H1 (cell line): ENCODE results near the gene NAV2. TPM values are rescaled to one million over a fixed set of nuclear protein-coding genes. Genes with fewer than 3 reads are reported as not detected.
A peak's percentile ranks its signal among the peaks of the same experiment; 100 is the strongest.

ENCODE experiments used
- CTCF ChIA-PET: fragments of 300-600 bp; sonication (Branson Sonifier 250); formaldehyde crosslinking; loops from one replicate; lab custom pipeline; 2021; ENCODE audit not compliant: partially characterized antibody; lab: Charles Lee
- POLR2A ChIA-PET: fragments of 300-600 bp; sonication (Branson Sonifier 250); formaldehyde crosslinking; loops from one replicate; lab custom pipeline; 2021; ENCODE audit warnings: inconsistent platforms; ENCODE audit not compliant: partially characterized antibody; lab: Charles Lee
- DNase-seq, 2 experiments: peaks; one replicate each; pipeline versions ENCODE4 v3.0.0 to v3.0.0-alpha.2; 2010 to 2022; ENCODE audit warnings: low spot score in 2 of 2, low read depth in 1 of 2, mixed read lengths in 1 of 2
- FAIRE-seq: peaks from 2 replicates; lab custom pipeline; 2011; peaks lifted over from hg19 to GRCh38; lab: Jason Lieb, UNC
- H2AFZ ChIP-seq: 2 replicates; pipeline ENCODE4 v1.8.1; 2012; ENCODE audit warnings: low read length, inconsistent platforms
- H2AK5ac ChIP-seq: 2 replicates; pipeline ENCODE4 v1.6.1; 2013; ENCODE audit warnings: low read depth, low read length
- H2BK120ac ChIP-seq: replicated peaks from 2 replicates; pipeline ENCODE3; 2013; ENCODE audit warnings: low read depth, low read length, inconsistent platforms
- H2BK12ac ChIP-seq: 2 replicates; pipeline ENCODE4 v1.6.1; 2013; ENCODE audit warnings: low read depth, low read length
- H2BK15ac ChIP-seq: 2 replicates; pipeline ENCODE4 v1.6.1; 2013; ENCODE audit warnings: low read length
- H2BK20ac ChIP-seq: 2 replicates; pipeline ENCODE4 v1.6.1; 2013; ENCODE audit warnings: low read length
- H2BK5ac ChIP-seq: 2 replicates; pipeline ENCODE4 v1.6.1; 2013; ENCODE audit warnings: low read depth, low read length
- H3K14ac ChIP-seq: 2 replicates; pipeline ENCODE4 v1.6.1; 2013; ENCODE audit warnings: inconsistent platforms; ENCODE audit not compliant: insufficient read length
- H3K18ac ChIP-seq: 2 replicates; pipeline ENCODE4 v1.6.1; 2013; ENCODE audit warnings: low read length; ENCODE audit errors: extremely low read depth
- H3K23ac ChIP-seq: 2 replicates; pipeline ENCODE4 v1.6.1; 2013; ENCODE audit warnings: inconsistent platforms; ENCODE audit not compliant: insufficient read length
- H3K23me2 ChIP-seq: 2 replicates; pipeline ENCODE4 v1.6.1; 2013; ENCODE audit warnings: low read depth, low read length
- H3K27ac ChIP-seq: 2 replicates; pipeline ENCODE4 v1.6.1; 2011; ENCODE audit warnings: low read depth, low read length, inconsistent platforms
- H3K27me3 ChIP-seq, 4 experiments: replicated peaks in 1 of 4; 1 replicate in 1 of 4; 2 replicates in 3 of 4; pipeline versions ENCODE4 v1.6.1 to v1.8.1; 2011 to 2013; ENCODE audit warnings: low read length in 3 of 4, mild to moderate bottlenecking in 3 of 4, inconsistent platforms in 2 of 4, mixed read lengths in 2 of 4, moderate library complexity in 1 of 4; ENCODE audit not compliant: control insufficient read depth in 3 of 4, insufficient read depth in 3 of 4; ENCODE audit errors: extremely low read depth in 1 of 4
- H3K36me3 ChIP-seq, 4 experiments: 2 replicates each; pipeline versions ENCODE4 v1.6.1 to v1.8.1; 2011 to 2013; ENCODE audit warnings: mild to moderate bottlenecking in 4 of 4, low read length in 3 of 4, moderate library complexity in 2 of 4, control low read depth in 1 of 4, inconsistent platforms in 1 of 4; ENCODE audit not compliant: insufficient read depth in 4 of 4, control insufficient read depth in 2 of 4
- H3K4ac ChIP-seq: replicated peaks from 2 replicates; pipeline ENCODE3; 2013; ENCODE audit warnings: low read length, low read depth, mixed read lengths, inconsistent platforms; ENCODE audit not compliant: insufficient read length
- H3K4me1 ChIP-seq, 4 experiments: replicated peaks in 1 of 4; 1 replicate in 1 of 4; 2 replicates in 3 of 4; pipeline versions ENCODE4 v1.6.1 to v1.8.1; 2011 to 2013; ENCODE audit warnings: low read length in 3 of 4, inconsistent platforms in 2 of 4, mixed read lengths in 1 of 4; ENCODE audit not compliant: insufficient read depth in 4 of 4, control insufficient read depth in 3 of 4
- H3K4me2 ChIP-seq, 2 experiments: 2 replicates each; pipeline versions ENCODE4 v1.6.1 to v1.8.1; 2011 to 2013; ENCODE audit warnings: low read depth in 2 of 2, low read length in 2 of 2, control low read depth in 1 of 2, inconsistent platforms in 1 of 2, mild to moderate bottlenecking in 1 of 2; ENCODE audit not compliant: insufficient read depth in 1 of 2
- H3K4me3 ChIP-seq, 4 experiments: fragments of 200-600, 300-600 bp in 1 of 4; sonication (generic), shearing (Covaris generic), sonication (Bioruptor Twin) in 1 of 4; 2 replicates each; pipeline versions ENCODE4 v1.5.1 to v1.8.1; 2011 to 2016; ENCODE audit warnings: low read length in 4 of 4, low read depth in 3 of 4, control low read depth in 2 of 4, inconsistent platforms in 2 of 4, mild to moderate bottlenecking in 2 of 4, mixed read lengths in 1 of 4, moderate library complexity in 1 of 4; ENCODE audit not compliant: insufficient read depth in 2 of 4; ENCODE audit errors: extremely low read depth in 1 of 4
- H3K56ac ChIP-seq: replicated peaks from 2 replicates; pipeline ENCODE3; 2013; ENCODE audit warnings: low read depth, mild to moderate bottlenecking, mixed read lengths, low read length, inconsistent platforms; ENCODE audit not compliant: insufficient read length
- H3K79me1 ChIP-seq: 2 replicates; pipeline ENCODE4 v1.6.1; 2013; ENCODE audit warnings: low read depth, low read length, control low read depth
- H3K79me2 ChIP-seq, 2 experiments: 2 replicates each; pipeline versions ENCODE4 v1.6.1 to v1.8.1; 2012 to 2013; ENCODE audit warnings: low read length in 2 of 2, mild to moderate bottlenecking in 2 of 2, inconsistent platforms in 1 of 2; ENCODE audit not compliant: insufficient read depth in 2 of 2, control insufficient read depth in 1 of 2
- H3K9ac ChIP-seq, 4 experiments: replicated peaks in 1 of 4; 1 replicate in 1 of 4; 2 replicates in 3 of 4; pipeline versions ENCODE4 v1.6.1 to v1.8.1; 2011 to 2013; ENCODE audit warnings: low read depth in 3 of 4, low read length in 3 of 4, control low read depth in 2 of 4, mild to moderate bottlenecking in 2 of 4, moderate library complexity in 2 of 4, inconsistent platforms in 1 of 4; ENCODE audit errors: extremely low read depth in 1 of 4
- H3K9me3 ChIP-seq, 2 experiments: 2 replicates each; pipeline versions ENCODE4 v1.6.1 to v1.8.1; 2012 to 2013; ENCODE audit warnings: mild to moderate bottlenecking in 2 of 2, moderate library complexity in 2 of 2, control low read depth in 1 of 2, inconsistent platforms in 1 of 2, low read depth in 1 of 2, low read length in 1 of 2, mixed read lengths in 1 of 2; ENCODE audit not compliant: insufficient read depth in 2 of 2
- H4K20me1 ChIP-seq, 2 experiments: replicated peaks in 1 of 2; 2 replicates each; pipeline versions ENCODE3 to v1.8.1; 2011 to 2013; ENCODE audit warnings: inconsistent platforms in 2 of 2, low read length in 2 of 2, mild to moderate bottlenecking in 1 of 2; ENCODE audit not compliant: insufficient read depth in 2 of 2, control insufficient read depth in 1 of 2
- H4K5ac ChIP-seq: 2 replicates; pipeline ENCODE4 v1.6.1; 2013; ENCODE audit warnings: low read length, low read depth, mixed read lengths, inconsistent platforms; ENCODE audit not compliant: insufficient read length
- H4K8ac ChIP-seq: 2 replicates; pipeline ENCODE4 v1.8.0; 2013; ENCODE audit warnings: mild to moderate bottlenecking, moderate library complexity, low read length, inconsistent platforms; ENCODE audit not compliant: insufficient read depth; ENCODE audit errors: extremely low read depth
- H4K91ac ChIP-seq: replicated peaks from 2 replicates; pipeline ENCODE3; 2013; ENCODE audit warnings: low read length, mixed read lengths, inconsistent platforms; ENCODE audit not compliant: insufficient read length
- BACH1 ChIP-seq: IDR thresholded peaks from 2 replicates; pipeline ENCODE4 v1.6.1; 2012; ENCODE audit warnings: low read length, improper control_type of control experiment
- E2F6 ChIP-seq: IDR thresholded peaks from 2 replicates; pipeline ENCODE4 v1.6.1; 2012; ENCODE audit warnings: inconsistent platforms
- GABPA ChIP-seq: IDR thresholded peaks from 2 replicates; pipeline ENCODE4 v1.6.1; 2011; ENCODE audit warnings: mild to moderate bottlenecking, low read length, moderate library complexity, borderline replicate concordance; ENCODE audit not compliant: insufficient read depth
- GTF2F1 ChIP-seq: IDR thresholded peaks from 2 replicates; pipeline ENCODE4 v1.6.1; 2012; ENCODE audit warnings: low read depth, low read length, improper control_type of control experiment, borderline replicate concordance
- KDM1A ChIP-seq: fragments of 200-600, 300-600 bp; sonication (generic); IDR thresholded peaks from 2 replicates; pipeline ENCODE4 v1.7.1; 2016; ENCODE audit warnings: mild to moderate bottlenecking, low read length, borderline replicate concordance
- KDM4A ChIP-seq: IDR thresholded peaks from one replicate; pipeline ENCODE4 v1.7.1; 2012; ENCODE audit warnings: low read depth, mild to moderate bottlenecking, moderate library complexity, low read length, inconsistent platforms; ENCODE audit not compliant: severe bottlenecking
- RAD21 ChIP-seq, 2 experiments: IDR thresholded peaks in 1 of 2; conservative IDR thresholded peaks in 1 of 2; 2 replicates each; pipeline ENCODE4 v1.6.1; 2011; ENCODE audit warnings: low read depth in 2 of 2, low read length in 2 of 2, improper control_type of control experiment in 1 of 2, inconsistent platforms in 1 of 2, mild to moderate bottlenecking in 1 of 2, moderate library complexity in 1 of 2
- RBBP5 ChIP-seq: IDR thresholded peaks from 2 replicates; pipeline ENCODE4 v1.7.1; 2012; ENCODE audit warnings: low read depth, mild to moderate bottlenecking, inconsistent platforms, low read length, moderate library complexity, borderline replicate concordance
- SIX5 ChIP-seq: IDR thresholded peaks from 2 replicates; pipeline ENCODE4 v1.6.1; 2011; ENCODE audit warnings: mild to moderate bottlenecking, low read depth, low read length
- TAF7 ChIP-seq: optimal IDR thresholded peaks from 2 replicates; pipeline ENCODE3; 2011; ENCODE audit warnings: low read depth, mild to moderate bottlenecking, inconsistent platforms, low read length, moderate library complexity, borderline replicate concordance
- WGBS, 2 experiments: shearing (Covaris generic) in 1 of 2; methylation state at CpG; one replicate each; pipeline versions ENCODE4 v1.1.6 to v1.1.7; 2013 to 2015; ENCODE audit warnings: low lambda C conversion rate in 2 of 2, mixed read lengths in 2 of 2, inconsistent platforms in 1 of 2, low coverage in 1 of 2, missing lambda C conversion rate in 1 of 2; ENCODE audit not compliant: insufficient replicate concordance in 2 of 2, insufficient coverage in 1 of 2, insufficient read length in 1 of 2; ENCODE audit errors: extremely low coverage in 1 of 2, missing lambda C conversion rate in 1 of 2; 5-methylcytosine and 5-hydroxymethylcytosine counted together
- polyA plus RNA-seq, 7 experiments: library from polyadenylated mRNA; depleted of rRNA in 3 of 7; stranded (reverse) in 5 of 7; unstranded in 2 of 7; fragments of >200 nt in 5 of 7; fragments of 200-250 nt in 2 of 7; gene quantifications; 1 replicate in 5 of 7; 2 replicates in 1 of 7; 4 replicates in 1 of 7; pipeline versions ENCODE4 v1.2.1 to v1.2.3, GENCODE V29; 2011 to 2013; ENCODE audit warnings: missing spikeins in 2 of 7, mixed read lengths in 2 of 7
- total RNA-seq: library from RNA; stranded (reverse); fragmentation: NEBNext Ultra II Directional; extraction: Animal tissue kit (Norgen Biotek cat#: 25700); gene quantifications from 2 replicates; pipeline ENCODE4 v1.2.1, GENCODE V29; 2021

NAV2 gene
- total and polyA plus RNA-seq, 2 of the 8 experiments (the other 6 are each of a cell fraction or from before 2014, with no cell fraction given) = 35.6 to 73.6 TPM

GRCh38 chr11:20110908-20111669, 398.5 kb downstream of the NAV2 start:
- FAIRE-seq = peak; percentile 91
- no peak for TF ChIP-seq GTF2F1
- no peak for TF ChIP-seq SIX5
- no peak for TF ChIP-seq TAF7
- TF ChIP-seq E2F6 = peak; percentile 52; the same call in 1 of the 2 replicates
- TF ChIP-seq KDM4A = no peak
- no peak for TF ChIP-seq KDM1A
- no peak for TF ChIP-seq GABPA
- TF ChIP-seq BACH1 = no peak
- TF ChIP-seq RBBP5 = no peak
- TF ChIP-seq RAD21 (IDR thresholded peaks at IDR 0.05 in 1 of 2, conservative IDR thresholded peaks at IDR 0.05 in 1 of 2; ENCODE audit: low read depth in 2 of 2, low read length in 2 of 2) = peak; percentile 83 to 88

More at GRCh38 chr11:20110908-20111669, 398.5 kb downstream of the NAV2 start:
- Histone ChIP-seq H3K4me2 (no peak overlapping the region), H2BK5ac (no peak overlapping the region), H4K8ac (no peak overlapping the region), H3K9me3 (no peaks in the 10 kb centered on the region), H4K20me1 (peaks cover 2 to 5% of the 10 kb centered on the region in 2 experiments), H4K5ac (no peak overlapping the region), H2AK5ac (no peak overlapping the region), H2BK12ac (no peak overlapping the region), H2BK20ac (no peak overlapping the region), H3K4me1 (no peaks in the 10 kb centered on the region), H3K36me3 (peaks cover 24 to 59% (median 46%) of the 10 kb centered on the region in 4 experiments), H3K14ac (no peak overlapping the region), H3K4ac (no peak overlapping the region), H3K27me3 (no peaks in the 10 kb centered on the region), H3K9ac (no peak overlapping the region), H3K4me3 (no peak overlapping the region), H2BK15ac (no peak overlapping the region), H2BK120ac (no peak overlapping the region), H3K79me1 (no peaks in the 10 kb centered on the region; the same call in 1 of the 2 replicates), H3K56ac (no peak overlapping the region), H2AFZ (no peak overlapping the region), H3K79me2 (no peaks in the 10 kb centered on the region), H3K23me2 (no peaks in the 10 kb centered on the region), H3K23ac (no peak overlapping the region), H3K27ac (no peak overlapping the region; the same call in 1 of the 2 replicates), H3K18ac (no peak overlapping the region), H4K91ac (no peak overlapping the region)
- peak in 1 of 2 experiments; percentile 76 for DNase-seq
- ChIA-PET POLR2A (no interaction called here), CTCF (interaction anchor here (0.7 to 5.4 kb wide), 27 partner anchors 7 to 204 kb away, joined by 3 to 24 read pairs (median 4); no protein-coding TSS in a partner anchor)
- 45% methylated on average over 8 of the region's 8 CpGs; no CpG with 5 or more reads in 1 of the 2 experiments for WGBS, 2 experiments
